ENCODE data around the gene ELOVL5. TPM values are rescaled to one million over a fixed set of nuclear protein-coding genes. Genes with fewer than 3 reads are reported as not detected.

ELOVL5 gene
- total and polyA plus RNA-seq, 2 experiments from 2014 or later, result 83.3 to 180 TPM

GRCh38 chr6:53264915-53265607, 83.7 kb downstream of the ELOVL5 start (continued):
- TF ChIP-seq, protein P1, sequence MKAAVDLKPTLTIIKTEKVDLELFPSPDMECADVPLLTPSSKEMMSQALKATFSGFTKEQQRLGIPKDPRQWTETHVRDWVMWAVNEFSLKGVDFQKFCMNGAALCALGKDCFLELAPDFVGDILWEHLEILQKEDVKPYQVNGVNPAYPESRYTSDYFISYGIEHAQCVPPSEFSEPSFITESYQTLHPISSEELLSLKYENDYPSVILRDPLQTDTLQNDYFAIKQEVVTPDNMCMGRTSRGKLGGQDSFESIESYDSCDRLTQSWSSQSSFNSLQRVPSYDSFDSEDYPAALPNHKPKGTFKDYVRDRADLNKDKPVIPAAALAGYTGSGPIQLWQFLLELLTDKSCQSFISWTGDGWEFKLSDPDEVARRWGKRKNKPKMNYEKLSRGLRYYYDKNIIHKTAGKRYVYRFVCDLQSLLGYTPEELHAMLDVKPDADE (IDR thresholded peaks at IDR 0.05), result no peak
- TF ChIP-seq STAT1 (IDR thresholded peaks at IDR 0.05; ENCODE audit: unreplicated experiment) (no peak), POLR2AphosphoS5 (IDR thresholded peaks at IDR 0.05; ENCODE audit: low read depth) (no peak), ZNF114 (CRISPR knock-in tag; IDR thresholded peaks at IDR 0.05) (no peak)
- TF ChIP-seq, protein P2, sequence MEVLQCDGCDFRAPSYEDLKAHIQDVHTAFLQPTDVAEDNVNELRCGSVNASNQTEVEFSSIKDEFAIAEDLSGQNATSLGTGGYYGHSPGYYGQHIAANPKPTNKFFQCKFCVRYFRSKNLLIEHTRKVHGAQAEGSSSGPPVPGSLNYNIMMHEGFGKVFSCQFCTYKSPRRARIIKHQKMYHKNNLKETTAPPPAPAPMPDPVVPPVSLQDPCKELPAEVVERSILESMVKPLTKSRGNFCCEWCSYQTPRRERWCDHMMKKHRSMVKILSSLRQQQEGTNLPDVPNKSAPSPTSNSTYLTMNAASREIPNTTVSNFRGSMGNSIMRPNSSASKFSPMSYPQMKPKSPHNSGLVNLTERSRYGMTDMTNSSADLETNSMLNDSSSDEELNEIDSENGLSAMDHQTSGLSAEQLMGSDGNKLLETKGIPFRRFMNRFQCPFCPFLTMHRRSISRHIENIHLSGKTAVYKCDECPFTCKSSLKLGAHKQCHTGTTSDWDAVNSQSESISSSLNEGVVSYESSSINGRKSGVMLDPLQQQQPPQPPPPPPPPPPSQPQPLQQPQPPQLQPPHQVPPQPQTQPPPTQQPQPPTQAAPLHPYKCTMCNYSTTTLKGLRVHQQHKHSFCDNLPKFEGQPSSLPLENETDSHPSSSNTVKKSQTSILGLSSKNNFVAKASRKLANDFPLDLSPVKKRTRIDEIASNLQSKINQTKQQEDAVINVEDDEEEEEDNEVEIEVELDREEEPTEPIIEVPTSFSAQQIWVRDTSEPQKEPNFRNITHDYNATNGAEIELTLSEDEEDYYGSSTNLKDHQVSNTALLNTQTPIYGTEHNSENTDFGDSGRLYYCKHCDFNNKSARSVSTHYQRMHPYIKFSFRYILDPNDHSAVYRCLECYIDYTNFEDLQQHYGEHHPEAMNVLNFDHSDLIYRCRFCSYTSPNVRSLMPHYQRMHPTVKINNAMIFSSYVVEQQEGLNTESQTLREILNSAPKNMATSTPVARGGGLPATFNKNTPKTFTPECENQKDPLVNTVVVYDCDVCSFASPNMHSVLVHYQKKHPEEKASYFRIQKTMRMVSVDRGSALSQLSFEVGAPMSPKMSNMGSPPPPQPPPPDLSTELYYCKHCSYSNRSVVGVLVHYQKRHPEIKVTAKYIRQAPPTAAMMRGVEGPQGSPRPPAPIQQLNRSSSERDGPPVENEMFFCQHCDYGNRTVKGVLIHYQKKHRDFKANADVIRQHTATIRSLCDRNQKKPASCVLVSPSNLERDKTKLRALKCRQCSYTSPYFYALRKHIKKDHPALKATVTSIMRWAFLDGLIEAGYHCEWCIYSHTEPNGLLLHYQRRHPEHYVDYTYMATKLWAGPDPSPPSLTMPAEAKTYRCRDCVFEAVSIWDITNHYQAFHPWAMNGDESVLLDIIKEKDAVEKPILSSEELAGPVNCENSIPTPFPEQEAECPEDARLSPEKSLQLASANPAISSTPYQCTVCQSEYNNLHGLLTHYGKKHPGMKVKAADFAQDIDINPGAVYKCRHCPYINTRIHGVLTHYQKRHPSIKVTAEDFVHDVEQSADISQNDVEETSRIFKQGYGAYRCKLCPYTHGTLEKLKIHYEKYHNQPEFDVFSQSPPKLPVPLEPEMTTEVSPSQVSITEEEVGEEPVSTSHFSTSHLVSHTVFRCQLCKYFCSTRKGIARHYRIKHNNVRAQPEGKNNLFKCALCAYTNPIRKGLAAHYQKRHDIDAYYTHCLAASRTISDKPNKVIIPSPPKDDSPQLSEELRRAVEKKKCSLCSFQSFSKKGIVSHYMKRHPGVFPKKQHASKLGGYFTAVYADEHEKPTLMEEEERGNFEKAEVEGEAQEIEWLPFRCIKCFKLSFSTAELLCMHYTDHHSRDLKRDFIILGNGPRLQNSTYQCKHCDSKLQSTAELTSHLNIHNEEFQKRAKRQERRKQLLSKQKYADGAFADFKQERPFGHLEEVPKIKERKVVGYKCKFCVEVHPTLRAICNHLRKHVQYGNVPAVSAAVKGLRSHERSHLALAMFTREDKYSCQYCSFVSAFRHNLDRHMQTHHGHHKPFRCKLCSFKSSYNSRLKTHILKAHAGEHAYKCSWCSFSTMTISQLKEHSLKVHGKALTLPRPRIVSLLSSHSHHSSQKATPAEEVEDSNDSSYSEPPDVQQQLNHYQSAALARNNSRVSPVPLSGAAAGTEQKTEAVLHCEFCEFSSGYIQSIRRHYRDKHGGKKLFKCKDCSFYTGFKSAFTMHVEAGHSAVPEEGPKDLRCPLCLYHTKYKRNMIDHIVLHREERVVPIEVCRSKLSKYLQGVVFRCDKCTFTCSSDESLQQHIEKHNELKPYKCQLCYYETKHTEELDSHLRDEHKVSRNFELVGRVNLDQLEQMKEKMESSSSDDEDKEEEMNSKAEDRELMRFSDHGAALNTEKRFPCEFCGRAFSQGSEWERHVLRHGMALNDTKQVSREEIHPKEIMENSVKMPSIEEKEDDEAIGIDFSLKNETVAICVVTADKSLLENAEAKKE (CRISPR knock-in tag; IDR thresholded peaks at IDR 0.05), result no peak

DNA sequence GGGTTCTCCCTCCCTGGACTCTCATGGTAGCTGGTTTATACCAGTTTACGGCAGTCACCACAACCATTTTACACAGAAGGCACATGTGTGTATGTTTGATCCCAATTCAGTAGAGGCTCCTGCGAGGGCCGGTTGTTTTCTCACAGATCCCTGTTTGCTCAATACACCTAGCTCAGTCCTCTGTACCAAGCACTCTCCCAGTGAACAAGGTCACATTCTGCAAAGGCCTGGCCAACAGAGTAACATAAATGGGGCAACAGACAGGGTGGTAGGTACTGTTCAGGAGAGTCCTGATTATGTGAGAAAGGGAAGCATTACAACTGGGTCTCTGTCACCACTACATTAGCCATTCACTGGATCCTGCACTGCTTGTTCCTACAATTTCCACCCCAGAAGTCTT, 84.4 kb downstream of the ELOVL5 start:
- H3K4me1 Mint-ChIP-seq, result no peaks in the 10 kb centered on the region
- no peak for ATAC-seq
- peaks cover 18% of the 10 kb centered on the region; the same call in 1 of the 2 replicates for H4K20me1 ChIP-seq (replicated peaks; ENCODE audit: insufficient read depth)
- H3K27ac Mint-ChIP-seq, result no peak overlapping the region
- TF ChIP-seq, protein P3, sequence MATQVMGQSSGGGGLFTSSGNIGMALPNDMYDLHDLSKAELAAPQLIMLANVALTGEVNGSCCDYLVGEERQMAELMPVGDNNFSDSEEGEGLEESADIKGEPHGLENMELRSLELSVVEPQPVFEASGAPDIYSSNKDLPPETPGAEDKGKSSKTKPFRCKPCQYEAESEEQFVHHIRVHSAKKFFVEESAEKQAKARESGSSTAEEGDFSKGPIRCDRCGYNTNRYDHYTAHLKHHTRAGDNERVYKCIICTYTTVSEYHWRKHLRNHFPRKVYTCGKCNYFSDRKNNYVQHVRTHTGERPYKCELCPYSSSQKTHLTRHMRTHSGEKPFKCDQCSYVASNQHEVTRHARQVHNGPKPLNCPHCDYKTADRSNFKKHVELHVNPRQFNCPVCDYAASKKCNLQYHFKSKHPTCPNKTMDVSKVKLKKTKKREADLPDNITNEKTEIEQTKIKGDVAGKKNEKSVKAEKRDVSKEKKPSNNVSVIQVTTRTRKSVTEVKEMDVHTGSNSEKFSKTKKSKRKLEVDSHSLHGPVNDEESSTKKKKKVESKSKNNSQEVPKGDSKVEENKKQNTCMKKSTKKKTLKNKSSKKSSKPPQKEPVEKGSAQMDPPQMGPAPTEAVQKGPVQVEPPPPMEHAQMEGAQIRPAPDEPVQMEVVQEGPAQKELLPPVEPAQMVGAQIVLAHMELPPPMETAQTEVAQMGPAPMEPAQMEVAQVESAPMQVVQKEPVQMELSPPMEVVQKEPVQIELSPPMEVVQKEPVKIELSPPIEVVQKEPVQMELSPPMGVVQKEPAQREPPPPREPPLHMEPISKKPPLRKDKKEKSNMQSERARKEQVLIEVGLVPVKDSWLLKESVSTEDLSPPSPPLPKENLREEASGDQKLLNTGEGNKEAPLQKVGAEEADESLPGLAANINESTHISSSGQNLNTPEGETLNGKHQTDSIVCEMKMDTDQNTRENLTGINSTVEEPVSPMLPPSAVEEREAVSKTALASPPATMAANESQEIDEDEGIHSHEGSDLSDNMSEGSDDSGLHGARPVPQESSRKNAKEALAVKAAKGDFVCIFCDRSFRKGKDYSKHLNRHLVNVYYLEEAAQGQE (IDR thresholded peaks at IDR 0.05; ENCODE audit: unreplicated experiment), result no peak
- TF ChIP-seq CTCF (conservative IDR thresholded peaks at IDR 0.05; ENCODE audit: low read depth in 2 of 2), result no peak
- TF ChIP-seq ZNF114 (CRISPR knock-in tag; IDR thresholded peaks at IDR 0.05), result no peak
- TF ChIP-seq CREB1 (CRISPR knock-in tag; IDR thresholded peaks at IDR 0.05; ENCODE audit: low read depth), result no peak
- no peaks in the 10 kb centered on the region for H3K4me1 ChIP-seq (ENCODE audit: insufficient read depth)
- H3K4me3 Mint-ChIP-seq, result no peak overlapping the region
- H3F3A ChIP-seq (replicated peaks; ENCODE audit: low read depth), result no peaks in the 10 kb centered on the region
- H3K36me3 ChIP-seq (ENCODE audit: insufficient read depth), result peaks cover 42% of the 10 kb centered on the region
- peaks cover 6% of the 10 kb centered on the region for H3K27me3 Mint-ChIP-seq (ENCODE audit: insufficient read depth, low read depth, poor library complexity)
- no peaks in the 10 kb centered on the region; the same call in 2 of the 3 replicates for H3K9me3 Mint-ChIP-seq
- no peak overlapping the region for H3K4me3 ChIP-seq
- DNase-seq (ENCODE audit: low spot score), result no peak
- no peak overlapping the region for H3K27ac ChIP-seq (ENCODE audit: low read depth)
- H3K79me2 ChIP-seq (replicated peaks; ENCODE audit: insufficient read depth), result no peaks in the 10 kb centered on the region
- H3K9me2 ChIP-seq (ENCODE audit: insufficient read depth), result no peaks in the 10 kb centered on the region
- H3K4me2 ChIP-seq, result no peak overlapping the region
- H2AFZ ChIP-seq, result no peak overlapping the region
- H3K27me3 ChIP-seq (ENCODE audit: insufficient read depth), result no peaks in the 10 kb centered on the region
- peaks cover 55% of the 10 kb centered on the region for H3K36me3 Mint-ChIP-seq (ENCODE audit: low read depth)

Data from GM23338 (cell line).